Peyer's patch (tissue), 4 donors: ENCODE measurements around the gene CACNA1A.

ENCODE experiments used
- POLR2A ChIP-seq, 2 donors: fragments of 450-650 bp; IDR thresholded peaks; one replicate each; pipeline ENCODE4 v1.5.1; 2017; ENCODE audit warnings: antibody characterized with exemption in 2 of 2, mild to moderate bottlenecking in 2 of 2, moderate library complexity in 2 of 2
- TF ChIP-seq, protein P1 (sequence below), 6 experiments: fragments of 450-650 bp in 4 of 6; fragments of 200-600 bp in 2 of 6; sonication (generic) in 1 of 6; IDR thresholded peaks; one replicate each; pipeline ENCODE4 v1.5.1; 2017 to 2019; ENCODE audit warnings: antibody characterized with exemption in 6 of 6, mild to moderate bottlenecking in 3 of 6, moderate library complexity in 1 of 6

DNA sequence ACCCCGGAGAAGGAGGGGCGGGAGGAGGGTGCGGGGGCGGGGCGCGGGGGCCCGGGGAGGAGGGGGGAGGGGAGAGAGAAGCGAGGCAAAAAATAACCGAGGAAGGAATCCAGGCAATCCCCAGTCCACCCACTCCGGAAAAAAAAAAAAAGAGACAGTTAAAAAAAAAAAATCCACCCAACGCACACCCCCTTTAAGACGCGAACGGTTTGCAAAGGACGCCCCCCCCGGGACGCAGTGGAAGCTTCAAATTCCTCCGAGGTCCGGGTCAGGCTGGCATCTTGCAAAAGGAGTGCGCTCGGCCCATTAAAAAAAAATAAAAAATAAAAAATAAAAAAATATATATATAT, at the start of gene CACNA1A:
- TF ChIP-seq, protein P1, sequence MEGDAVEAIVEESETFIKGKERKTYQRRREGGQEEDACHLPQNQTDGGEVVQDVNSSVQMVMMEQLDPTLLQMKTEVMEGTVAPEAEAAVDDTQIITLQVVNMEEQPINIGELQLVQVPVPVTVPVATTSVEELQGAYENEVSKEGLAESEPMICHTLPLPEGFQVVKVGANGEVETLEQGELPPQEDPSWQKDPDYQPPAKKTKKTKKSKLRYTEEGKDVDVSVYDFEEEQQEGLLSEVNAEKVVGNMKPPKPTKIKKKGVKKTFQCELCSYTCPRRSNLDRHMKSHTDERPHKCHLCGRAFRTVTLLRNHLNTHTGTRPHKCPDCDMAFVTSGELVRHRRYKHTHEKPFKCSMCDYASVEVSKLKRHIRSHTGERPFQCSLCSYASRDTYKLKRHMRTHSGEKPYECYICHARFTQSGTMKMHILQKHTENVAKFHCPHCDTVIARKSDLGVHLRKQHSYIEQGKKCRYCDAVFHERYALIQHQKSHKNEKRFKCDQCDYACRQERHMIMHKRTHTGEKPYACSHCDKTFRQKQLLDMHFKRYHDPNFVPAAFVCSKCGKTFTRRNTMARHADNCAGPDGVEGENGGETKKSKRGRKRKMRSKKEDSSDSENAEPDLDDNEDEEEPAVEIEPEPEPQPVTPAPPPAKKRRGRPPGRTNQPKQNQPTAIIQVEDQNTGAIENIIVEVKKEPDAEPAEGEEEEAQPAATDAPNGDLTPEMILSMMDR (IDR thresholded peaks at IDR 0.05): no peak
- no peak for TF ChIP-seq POLR2A (IDR thresholded peaks at IDR 0.05)
